ENCODE measurements around the gene ZGPAT. TPM values are rescaled to one million over a fixed set of nuclear protein-coding genes. Genes with fewer than 3 reads are reported as not detected.

The ZGPAT gene
- total and polyA plus RNA-seq, 2 donors (not counting 1 experiment from before 2014, with no cell fraction given) = 46.1 to 62.1 TPM

DNA sequence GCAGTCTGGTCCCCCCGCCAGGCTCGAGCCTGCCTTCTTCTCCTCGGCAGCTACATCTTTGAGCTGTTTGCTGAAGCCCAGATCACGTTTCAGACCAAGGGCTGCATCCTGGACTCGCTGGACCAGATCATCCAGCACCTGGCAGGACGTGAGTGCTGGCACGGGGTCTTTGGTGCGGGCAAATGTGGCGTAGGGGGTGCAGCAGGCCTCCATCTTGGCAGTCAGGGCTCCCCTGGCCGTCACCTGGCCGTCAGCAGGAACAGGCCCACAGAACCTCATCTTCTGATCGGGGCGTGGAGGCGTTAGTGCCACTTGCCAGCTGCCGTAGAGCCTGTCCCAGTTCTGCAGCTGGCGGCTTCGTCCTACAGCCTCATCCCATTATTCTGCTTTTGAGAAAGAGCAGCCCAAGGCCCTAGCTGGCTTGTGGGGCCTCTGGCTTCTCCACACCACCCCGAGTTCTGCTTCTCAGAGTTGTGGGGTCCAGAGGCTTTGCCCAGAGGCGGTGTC, 28.0 kb upstream of the ZGPAT start:
- CTCF ChIA-PET = interaction anchor here (0.7 kb wide), 1 partner anchor 463 kb away, joined by 3 read pairs; no protein-coding TSS in a partner anchor
- Histone ChIP-seq H3K9me3 (ENCODE audit: control extremely low read depth in 1 of 3, control insufficient read depth in 2 of 3, insufficient read depth in 1 of 3, low read length in 2 of 3) (no peaks in the 10 kb centered on the region), H3K4me2 (replicated peaks; ENCODE audit: low read depth, low read length, poor library complexity, severe bottlenecking) (no peak overlapping the region), H3K4me3 (ENCODE audit: control extremely low read depth in 1 of 5, extremely low read depth in 1 of 5, insufficient read depth in 1 of 5, low read depth in 2 of 5, low read length in 4 of 5) (no peak overlapping the region), H3K79me2 (ENCODE audit: control insufficient read depth, insufficient read depth, low read length) (no peaks in the 10 kb centered on the region), H4K20me1 (ENCODE audit: control insufficient read depth, insufficient read depth, low read length, poor library complexity, severe bottlenecking) (no peaks in the 10 kb centered on the region), H3K27ac (ENCODE audit: low read length in 2 of 2) (no peak overlapping the region), H2AFZ (ENCODE audit: insufficient read depth, low read depth, low read length, poor library complexity, severe bottlenecking) (no peak overlapping the region), H3K36me3 (replicated peaks in 1 of 2; ENCODE audit: control extremely low read depth in 1 of 2, control insufficient read depth in 1 of 2, extremely low read depth in 1 of 2, insufficient read depth in 2 of 2, low read length in 1 of 2) (peaks cover 0 to 6% of the 10 kb centered on the region in 2 experiments), H3K27me3 (replicated peaks in 1 of 4; ENCODE audit: control extremely low read depth in 1 of 4, control insufficient read depth in 3 of 4, insufficient read depth in 4 of 4, low read length in 3 of 4) (no peaks in the 10 kb centered on the region), H3K4me1 (ENCODE audit: control insufficient read depth in 2 of 2, insufficient read depth in 2 of 2, low read length in 2 of 2) (no peaks in the 10 kb centered on the region), H3K9ac (ENCODE audit: low read length) (no peak overlapping the region)
- H3K27me3 Mint-ChIP-seq = no peaks in the 10 kb centered on the region
- no peaks in the 10 kb centered on the region for H3K4me1 Mint-ChIP-seq
- DNase-seq = no peak
- POLR2A ChIA-PET = no interaction called here
- ATAC-seq (ENCODE audit: low read depth) = no peak
- H3K27ac Mint-ChIP-seq = no peak overlapping the region
- no peaks in the 10 kb centered on the region for H3K9me3 Mint-ChIP-seq (ENCODE audit: insufficient read depth)
- 95% methylated on average over 19 of the region's 19 CpGs for WGBS (ENCODE audit: insufficient coverage)
- H3K4me3 Mint-ChIP-seq = no peak overlapping the region
- TF ChIP-seq, protein P1, sequence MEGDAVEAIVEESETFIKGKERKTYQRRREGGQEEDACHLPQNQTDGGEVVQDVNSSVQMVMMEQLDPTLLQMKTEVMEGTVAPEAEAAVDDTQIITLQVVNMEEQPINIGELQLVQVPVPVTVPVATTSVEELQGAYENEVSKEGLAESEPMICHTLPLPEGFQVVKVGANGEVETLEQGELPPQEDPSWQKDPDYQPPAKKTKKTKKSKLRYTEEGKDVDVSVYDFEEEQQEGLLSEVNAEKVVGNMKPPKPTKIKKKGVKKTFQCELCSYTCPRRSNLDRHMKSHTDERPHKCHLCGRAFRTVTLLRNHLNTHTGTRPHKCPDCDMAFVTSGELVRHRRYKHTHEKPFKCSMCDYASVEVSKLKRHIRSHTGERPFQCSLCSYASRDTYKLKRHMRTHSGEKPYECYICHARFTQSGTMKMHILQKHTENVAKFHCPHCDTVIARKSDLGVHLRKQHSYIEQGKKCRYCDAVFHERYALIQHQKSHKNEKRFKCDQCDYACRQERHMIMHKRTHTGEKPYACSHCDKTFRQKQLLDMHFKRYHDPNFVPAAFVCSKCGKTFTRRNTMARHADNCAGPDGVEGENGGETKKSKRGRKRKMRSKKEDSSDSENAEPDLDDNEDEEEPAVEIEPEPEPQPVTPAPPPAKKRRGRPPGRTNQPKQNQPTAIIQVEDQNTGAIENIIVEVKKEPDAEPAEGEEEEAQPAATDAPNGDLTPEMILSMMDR (IDR thresholded peaks at IDR 0.05) = no peak
- TF ChIP-seq EZH2 (IDR thresholded peaks at IDR 0.05; ENCODE audit: borderline replicate concordance, insufficient read depth, low read depth, low read length, poor library complexity, severe bottlenecking) = no peak
- intact Hi-C loops (cut with micrococcal nuclease) = no loop called here

DNA sequence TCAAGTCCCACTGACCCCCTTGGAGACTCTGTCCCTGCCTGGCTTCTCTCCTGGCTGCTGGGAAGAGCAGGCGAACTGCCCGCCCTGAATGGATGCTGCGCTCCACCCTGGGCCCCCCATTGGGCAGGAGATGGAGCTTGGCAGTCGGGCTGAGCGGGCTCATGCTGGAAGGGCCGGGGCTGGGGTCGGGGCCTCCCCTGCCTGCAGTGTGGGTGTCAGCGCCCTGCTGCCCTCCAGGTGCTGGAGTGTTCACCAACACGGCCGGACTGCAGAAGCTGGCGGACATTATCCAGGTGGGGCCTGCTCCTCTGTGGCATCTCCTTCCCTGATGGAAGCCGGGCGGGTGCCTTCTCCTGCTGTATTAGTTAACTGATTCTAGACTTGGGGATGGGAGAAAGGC, 27.4 kb upstream of the ZGPAT start:
- no peaks in the 10 kb centered on the region for H3K27me3 Mint-ChIP-seq
- no peak overlapping the region for H3K27ac Mint-ChIP-seq
- intact Hi-C loops (cut with micrococcal nuclease) = no loop called here
- no peak overlapping the region for H3K4me3 ChIP-seq (ENCODE audit: control extremely low read depth in 1 of 5, extremely low read depth in 1 of 5, insufficient read depth in 1 of 5, low read depth in 2 of 5, low read length in 4 of 5)
- ATAC-seq (ENCODE audit: low read depth) (no peak), DNase-seq (no peak)
- TF ChIP-seq, protein P1 (IDR thresholded peaks at IDR 0.05) = no peak
- no peak for TF ChIP-seq EZH2 (IDR thresholded peaks at IDR 0.05; ENCODE audit: borderline replicate concordance, insufficient read depth, low read depth, low read length, poor library complexity, severe bottlenecking)
- no peaks in the 10 kb centered on the region for H3K79me2 ChIP-seq (ENCODE audit: control insufficient read depth, insufficient read depth, low read length)
- H3K4me1 Mint-ChIP-seq = no peaks in the 10 kb centered on the region
- ChIA-PET CTCF (no interaction called here), POLR2A (no interaction called here)
- no peaks in the 10 kb centered on the region for H3K4me1 ChIP-seq (ENCODE audit: control insufficient read depth in 2 of 2, insufficient read depth in 2 of 2, low read length in 2 of 2)
- WGBS (ENCODE audit: insufficient coverage) = 96% methylated on average over 11 of the region's 13 CpGs
- H3K9me3 Mint-ChIP-seq (ENCODE audit: insufficient read depth) = no peaks in the 10 kb centered on the region
- H3K4me3 Mint-ChIP-seq = no peak overlapping the region
- no peak overlapping the region for H3K4me2 ChIP-seq (replicated peaks; ENCODE audit: low read depth, low read length, poor library complexity, severe bottlenecking)
- H4K20me1 ChIP-seq (ENCODE audit: control insufficient read depth, insufficient read depth, low read length, poor library complexity, severe bottlenecking) = no peaks in the 10 kb centered on the region
- H3K9me3 ChIP-seq (ENCODE audit: control extremely low read depth in 1 of 3, control insufficient read depth in 2 of 3, insufficient read depth in 1 of 3, low read length in 2 of 3) = no peaks in the 10 kb centered on the region
- H3K9ac ChIP-seq (ENCODE audit: low read length) = no peak overlapping the region
- H3K27ac ChIP-seq (ENCODE audit: low read length in 2 of 2) = no peak overlapping the region
- peaks cover 0 to 6% of the 10 kb centered on the region in 2 experiments for H3K36me3 ChIP-seq (replicated peaks in 1 of 2; ENCODE audit: control extremely low read depth in 1 of 2, control insufficient read depth in 1 of 2, extremely low read depth in 1 of 2, insufficient read depth in 2 of 2, low read length in 1 of 2)
- no peaks in the 10 kb centered on the region for H3K27me3 ChIP-seq (replicated peaks in 1 of 4; ENCODE audit: control extremely low read depth in 1 of 4, control insufficient read depth in 3 of 4, insufficient read depth in 4 of 4, low read length in 3 of 4)
- no peak overlapping the region for H2AFZ ChIP-seq (ENCODE audit: insufficient read depth, low read depth, low read length, poor library complexity, severe bottlenecking)
